ENCODE data around the gene TSPAN18.

The TSPAN18 gene

DNA sequence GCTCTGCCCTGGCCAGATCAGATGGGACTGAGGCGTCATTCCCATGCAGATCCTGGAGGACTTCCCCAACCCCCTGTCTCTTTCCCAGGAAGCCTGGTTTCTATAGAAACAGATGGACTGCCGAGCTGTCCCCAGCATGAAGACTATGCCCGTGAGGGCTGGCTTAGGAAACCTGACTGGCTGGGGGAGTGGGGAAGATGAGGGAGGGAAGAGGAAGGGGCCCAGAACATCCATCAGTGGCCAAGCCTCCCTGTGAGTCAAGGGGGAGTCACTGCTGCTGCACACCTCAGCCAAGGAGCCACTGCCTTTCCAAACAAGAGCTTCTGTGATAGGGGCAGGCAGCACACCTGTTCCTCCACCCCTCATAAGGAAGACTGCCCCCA is 218.1 kb downstream of the TSPAN18 start:
- H3K9ac ChIP-seq (ENCODE audit: low read length), result no peak overlapping the region
- TF ChIP-seq, protein P1, sequence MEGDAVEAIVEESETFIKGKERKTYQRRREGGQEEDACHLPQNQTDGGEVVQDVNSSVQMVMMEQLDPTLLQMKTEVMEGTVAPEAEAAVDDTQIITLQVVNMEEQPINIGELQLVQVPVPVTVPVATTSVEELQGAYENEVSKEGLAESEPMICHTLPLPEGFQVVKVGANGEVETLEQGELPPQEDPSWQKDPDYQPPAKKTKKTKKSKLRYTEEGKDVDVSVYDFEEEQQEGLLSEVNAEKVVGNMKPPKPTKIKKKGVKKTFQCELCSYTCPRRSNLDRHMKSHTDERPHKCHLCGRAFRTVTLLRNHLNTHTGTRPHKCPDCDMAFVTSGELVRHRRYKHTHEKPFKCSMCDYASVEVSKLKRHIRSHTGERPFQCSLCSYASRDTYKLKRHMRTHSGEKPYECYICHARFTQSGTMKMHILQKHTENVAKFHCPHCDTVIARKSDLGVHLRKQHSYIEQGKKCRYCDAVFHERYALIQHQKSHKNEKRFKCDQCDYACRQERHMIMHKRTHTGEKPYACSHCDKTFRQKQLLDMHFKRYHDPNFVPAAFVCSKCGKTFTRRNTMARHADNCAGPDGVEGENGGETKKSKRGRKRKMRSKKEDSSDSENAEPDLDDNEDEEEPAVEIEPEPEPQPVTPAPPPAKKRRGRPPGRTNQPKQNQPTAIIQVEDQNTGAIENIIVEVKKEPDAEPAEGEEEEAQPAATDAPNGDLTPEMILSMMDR (IDR thresholded peaks at IDR 0.05; ENCODE audit: low read length), result no peak
- TF ChIP-seq EZH2 (optimal IDR thresholded peaks at IDR 0.05; ENCODE audit: low read depth, low read length) (no peak), EZH2phosphoT487 (IDR thresholded peaks at IDR 0.05; ENCODE audit: low read length) (no peak)
- H3K4me1 ChIP-seq (ENCODE audit: low read length), result 0 out of 2 replicates have a peak, but pooled peaks cover 9% of the 10 kb centered on the region
- no peaks in the 10 kb centered on the region for H3F3A ChIP-seq (ENCODE audit: insufficient read depth, low read length)
- no peaks in the 10 kb centered on the region for H3K9me2 ChIP-seq (replicated peaks; ENCODE audit: insufficient read depth, low read length)
- H2AFZ ChIP-seq (ENCODE audit: low read length), result no peak overlapping the region
- no peak overlapping the region for H3K4me3 ChIP-seq (ENCODE audit: low read length)
- H3K27ac ChIP-seq (ENCODE audit: low read length), result no peak overlapping the region
- DNase-seq, result no peak
- 0 out of 2 replicates have a peak, but pooled peaks cover under 1% of the 10 kb centered on the region for H3K79me2 ChIP-seq (ENCODE audit: low read length)
- no peaks in the 10 kb centered on the region for H4K20me1 ChIP-seq (ENCODE audit: insufficient read depth, low read length)
- H3K4me2 ChIP-seq (ENCODE audit: low read depth, low read length), result no peak overlapping the region
- H3K27me3 ChIP-seq (replicated peaks; ENCODE audit: insufficient read depth, low read length), result no peaks in the 10 kb centered on the region
- H3K36me3 ChIP-seq (replicated peaks; ENCODE audit: insufficient read depth, low read length), result no peaks in the 10 kb centered on the region
- no peaks in the 10 kb centered on the region for H3K9me3 ChIP-seq (replicated peaks; ENCODE audit: insufficient read depth, low read length)

DNA sequence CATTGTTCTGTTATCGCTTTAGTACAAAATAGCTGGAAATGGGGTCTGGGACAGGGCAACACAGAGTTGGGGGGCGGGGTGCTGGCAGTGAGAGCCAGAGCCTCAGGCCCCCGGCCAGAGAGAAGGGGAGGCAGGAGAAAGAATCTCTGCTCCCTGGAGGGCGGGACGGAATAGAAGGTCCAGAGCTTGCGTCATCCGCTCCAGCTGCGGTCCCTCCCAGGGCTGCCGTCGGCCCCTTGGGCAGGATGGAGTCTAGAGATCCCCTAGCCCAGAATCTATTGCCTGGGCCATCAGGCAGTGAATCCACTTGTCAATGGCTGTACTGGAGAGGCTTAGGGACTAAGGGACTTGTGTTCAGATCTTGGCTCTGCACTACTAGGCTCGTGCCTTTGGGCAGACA is 218.9 kb downstream of the TSPAN18 start:
- 0 out of 2 replicates have a peak, but pooled peaks cover 9% of the 10 kb centered on the region for H3K4me1 ChIP-seq (ENCODE audit: low read length)
- no peak for DNase-seq
- TF ChIP-seq, protein P1 (IDR thresholded peaks at IDR 0.05; ENCODE audit: low read length), result no peak
- no peak for TF ChIP-seq EZH2 (optimal IDR thresholded peaks at IDR 0.05; ENCODE audit: low read depth, low read length)
- no peak for TF ChIP-seq EZH2phosphoT487 (IDR thresholded peaks at IDR 0.05; ENCODE audit: low read length)
- no peak overlapping the region for H3K9ac ChIP-seq (ENCODE audit: low read length)
- no peaks in the 10 kb centered on the region for H3K27me3 ChIP-seq (replicated peaks; ENCODE audit: insufficient read depth, low read length)
- H3K9me3 ChIP-seq (replicated peaks; ENCODE audit: insufficient read depth, low read length), result no peaks in the 10 kb centered on the region
- H2AFZ ChIP-seq (ENCODE audit: low read length), result no peak overlapping the region
- H3F3A ChIP-seq (ENCODE audit: insufficient read depth, low read length), result no peaks in the 10 kb centered on the region
- no peaks in the 10 kb centered on the region for H4K20me1 ChIP-seq (ENCODE audit: insufficient read depth, low read length)
- H3K9me2 ChIP-seq (replicated peaks; ENCODE audit: insufficient read depth, low read length), result no peaks in the 10 kb centered on the region
- no peak overlapping the region for H3K4me2 ChIP-seq (ENCODE audit: low read depth, low read length)
- H3K4me3 ChIP-seq (ENCODE audit: low read length), result no peak overlapping the region
- no peaks in the 10 kb centered on the region for H3K36me3 ChIP-seq (replicated peaks; ENCODE audit: insufficient read depth, low read length)
- H3K27ac ChIP-seq (ENCODE audit: low read length), result no peak overlapping the region
- 0 out of 2 replicates have a peak, but pooled peaks cover 4% of the 10 kb centered on the region for H3K79me2 ChIP-seq (ENCODE audit: low read length)

DNA sequence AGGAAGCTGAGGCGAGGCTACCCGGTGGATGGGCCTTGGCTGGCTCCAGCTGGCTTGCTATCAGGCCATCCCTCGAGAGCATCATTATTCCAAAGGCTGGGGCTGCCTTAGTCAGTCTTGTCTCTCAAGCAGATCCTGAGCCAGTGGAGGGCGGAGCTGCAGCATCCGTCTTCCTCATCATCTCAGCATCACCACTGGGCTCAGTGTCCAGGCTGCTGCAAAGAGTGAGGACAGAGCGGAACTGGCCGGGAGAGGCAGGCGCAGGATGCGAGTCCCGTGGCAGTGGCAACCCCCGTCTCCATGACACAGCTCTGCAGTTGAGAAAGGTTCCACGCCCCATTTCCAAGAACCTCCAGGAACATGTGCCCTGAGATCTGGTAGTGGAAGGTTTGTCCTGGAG is 219.5 kb downstream of the TSPAN18 start:
- Histone ChIP-seq H3K36me3 (replicated peaks; ENCODE audit: insufficient read depth, low read length) (no peaks in the 10 kb centered on the region), H3K79me2 (ENCODE audit: low read length) (0 out of 2 replicates have a peak, but pooled peaks cover 4% of the 10 kb centered on the region)
- TF ChIP-seq, protein P1 (IDR thresholded peaks at IDR 0.05; ENCODE audit: low read length), result no peak
- TF ChIP-seq EZH2 (optimal IDR thresholded peaks at IDR 0.05; ENCODE audit: low read depth, low read length) (no peak), EZH2phosphoT487 (IDR thresholded peaks at IDR 0.05; ENCODE audit: low read length) (no peak)

More for the DNA sequence above, 219.5 kb downstream of the TSPAN18 start:
- Histone ChIP-seq H3K4me3 (ENCODE audit: low read length) (no peak overlapping the region), H3K4me2 (ENCODE audit: low read depth, low read length) (no peak overlapping the region), H3K4me1 (ENCODE audit: low read length) (0 out of 2 replicates have a peak, but pooled peaks cover 9% of the 10 kb centered on the region), H3K9me3 (replicated peaks; ENCODE audit: insufficient read depth, low read length) (no peaks in the 10 kb centered on the region), H4K20me1 (ENCODE audit: insufficient read depth, low read length) (no peaks in the 10 kb centered on the region), H2AFZ (ENCODE audit: low read length) (no peak overlapping the region), H3F3A (ENCODE audit: insufficient read depth, low read length) (no peaks in the 10 kb centered on the region), H3K27me3 (replicated peaks; ENCODE audit: insufficient read depth, low read length) (no peaks in the 10 kb centered on the region), H3K27ac (ENCODE audit: low read length) (no peak overlapping the region), H3K9ac (ENCODE audit: low read length) (no peak overlapping the region), H3K9me2 (replicated peaks; ENCODE audit: insufficient read depth, low read length) (no peaks in the 10 kb centered on the region)
- no peak for DNase-seq
